ENCODE data around the gene TAAR1.
"Not testable (repeated sequence)": the region's sequence is repeated elsewhere in the genome, so short reads cannot be mapped to it uniquely, and the experiment has no call there.

The TAAR1 gene

GRCh38 chr6:132651062-132651461, 7.9 kb downstream of the TAAR1 start:
- DNase-seq, result no peak

GRCh38 chr6:132650429-132650828, 8.6 kb downstream of the TAAR1 start:
- no peak for DNase-seq

- DNase-seq, result no peak
These were observed 10.2 kb downstream of the TAAR1 start for GRCh38 chr6:132648828-132649227.

GRCh38 chr6:132648356-132648755, 10.6 kb downstream of the TAAR1 start:
- peak; percentile 18 for DNase-seq

GRCh38 chr6:132643547-132643946, 15.4 kb downstream of the TAAR1 start:
- DNase-seq, result no peak

- not testable (repeated sequence) for DNase-seq
These were observed 21.8 kb downstream of the TAAR1 start for GRCh38 chr6:132637135-132637534.

GRCh38 chr6:132635906-132636305, 23.1 kb downstream of the TAAR1 start:
- DNase-seq, result not testable (repeated sequence)

GRCh38 chr6:132635288-132635687, 23.7 kb downstream of the TAAR1 start:
- DNase-seq, result not testable (repeated sequence)

GRCh38 chr6:132634796-132635195, 24.2 kb downstream of the TAAR1 start:
- DNase-seq, result no peak

- no peak for DNase-seq
These were observed 25.6 kb downstream of the TAAR1 start for GRCh38 chr6:132633362-132633761.

GRCh38 chr6:132624175-132624574, 34.8 kb downstream of the TAAR1 start, which contains the start of gene TAAR2:
Gene TAAR2, minus strand, starts transcription at chr6:132624275. Its CDS starts 0 bp downstream, at chr6:132624275.
- DNase-seq, result no peak

GRCh38 chr6:132623106-132623845, 35.7 kb downstream of the TAAR1 start:
- no peak for DNase-seq

GRCh38 chr6:132616677-132617076, 42.3 kb downstream of the TAAR1 start:
- DNase-seq, result no peak

- no peak for DNase-seq
These were observed 44.4 kb downstream of the TAAR1 start for GRCh38 chr6:132614554-132614953.

- DNase-seq, result no peak
These were observed 46.4 kb downstream of the TAAR1 start for GRCh38 chr6:132612449-132613108.

GRCh38 chr6:132611616-132612015, 47.4 kb downstream of the TAAR1 start:
- DNase-seq, result no peak

- DNase-seq, result no peak
These were observed 51.3 kb downstream of the TAAR1 start for GRCh38 chr6:132607544-132608233.

- DNase-seq, result no peak
These were observed 54.3 kb downstream of the TAAR1 start for GRCh38 chr6:132604635-132605152.

GRCh38 chr6:132600900-132601299, 58.1 kb downstream of the TAAR1 start:
- DNase-seq, result not testable (repeated sequence)

GRCh38 chr6:132598473-132598872, 60.5 kb downstream of the TAAR1 start:
- DNase-seq, result peak; percentile 2

- no peak for DNase-seq
These were observed 62.8 kb downstream of the TAAR1 start for GRCh38 chr6:132596201-132596600.
